HCT116 (cell line): ENCODE measurements around the gene SEMA7A. TPM values are rescaled to one million over a fixed set of nuclear protein-coding genes. Genes with fewer than 3 reads are reported as not detected.

Source experiments
- ATAC-seq: fragments of 200-7000 bp; cut with Tn5 transposase; 2 replicates; pipeline ENCODE4 v1.9.1; 2020; ENCODE audit warnings: mild to moderate bottlenecking, moderate library complexity
- BruUV-seq: library from RNA; stranded (reverse); fragments of 400-500 nt; replicated peaks from 2 replicates; lab custom pipeline; 2021; lab: Mats Ljungman, UMichigan
- CTCF ChIA-PET: fragments of 300-600 bp; sonication (Branson Sonifier 250); formaldehyde crosslinking; loops from one replicate; lab custom pipeline; 2021; ENCODE audit warnings: antibody characterized with exemption; lab: Charles Lee
- POLR2A ChIA-PET: fragments of 300-600, 350-600 bp; sonication (Branson Sonifier 250); formaldehyde crosslinking; loops from one replicate; lab custom pipeline; 2021; ENCODE audit warnings: antibody characterized with exemption; lab: Charles Lee
- RAD21 ChIA-PET, 2 experiments: fragments of 300-600 bp; sonication (Branson Sonifier 250); formaldehyde crosslinking; loops; one replicate each; lab custom pipeline; 2023; ENCODE audit warnings: low total read pairs in 2 of 2; ENCODE audit not compliant: uncharacterized antibody in 2 of 2, unreplicated experiment in 2 of 2, low non-redundant PET in 1 of 2; lab: Charles Lee
- DNase-seq: peaks from one replicate; pipeline ENCODE4 v3.0.0-alpha.2; 2010; ENCODE audit warnings: low read depth, low spot score
- H2AFZ ChIP-seq: fragments of 200-600 bp; shearing (Covaris generic), sonication (generic); 2 replicates; pipeline ENCODE4 v1.6.1; 2017; ENCODE audit warnings: low read depth, mixed run types, mixed read lengths, antibody characterized with exemption, low read length; ENCODE audit not compliant: poor library complexity, severe bottlenecking
- H3K27ac ChIP-seq: 2 replicates; pipeline ENCODE4 v1.5.1; 2012; ENCODE audit warnings: low read depth, low read length
- H3K27me3 ChIP-seq: fragments of 200-600 bp; sonication (generic); 2 replicates; pipeline ENCODE4 v1.6.1; 2016; ENCODE audit warnings: mixed run types, low read length, mixed read lengths; ENCODE audit not compliant: insufficient read depth
- H3K36me3 ChIP-seq, 2 experiments: fragments of 200-500 bp in 1 of 2; fragments of 200-600 bp in 1 of 2; sonication (Bioruptor generic) in 1 of 2; sonication (generic) in 1 of 2; 2 replicates each; pipeline versions ENCODE4 v1.5.1 to v1.6.1; 2014 to 2016; ENCODE audit warnings: low read length in 2 of 2, inconsistent platforms in 1 of 2, mixed read lengths in 1 of 2, mixed run types in 1 of 2; ENCODE audit not compliant: insufficient read depth in 2 of 2, control insufficient read depth in 1 of 2
- H3K4me1 ChIP-seq, 2 experiments: fragments of 200-600 bp in 1 of 2; sonication (generic) in 1 of 2; 2 replicates each; pipeline versions ENCODE4 v1.5.1 to v1.6.1; 2012 to 2017; ENCODE audit warnings: low read length in 2 of 2, inconsistent platforms in 1 of 2, mild to moderate bottlenecking in 1 of 2, mixed read lengths in 1 of 2, mixed run types in 1 of 2, moderate library complexity in 1 of 2; ENCODE audit not compliant: insufficient read depth in 2 of 2, control insufficient read depth in 1 of 2
- H3K4me2 ChIP-seq: fragments of 200-600 bp; sonication (generic); 2 replicates; pipeline ENCODE4 v1.6.1; 2017; ENCODE audit warnings: mixed run types, low read length, mixed read lengths
- H3K4me3 ChIP-seq, 2 experiments: fragments of 200-600 bp in 1 of 2; sonication (generic) in 1 of 2; replicated peaks in 1 of 2; 2 replicates each; pipeline ENCODE4 v1.5.1; 2011 to 2016; ENCODE audit warnings: low read length in 2 of 2, control low read depth in 1 of 2, low read depth in 1 of 2, mild to moderate bottlenecking in 1 of 2, mixed read lengths in 1 of 2, mixed run types in 1 of 2
- H3K79me2 ChIP-seq: fragments of 200-600 bp; sonication (generic); 2 replicates; pipeline ENCODE4 v1.6.1; 2017; ENCODE audit warnings: mild to moderate bottlenecking, mixed run types, low read length, moderate library complexity, mixed read lengths; ENCODE audit not compliant: insufficient read depth
- H3K9ac ChIP-seq: fragments of 200-600 bp; sonication (generic); 2 replicates; pipeline ENCODE4 v1.6.1; 2016; ENCODE audit warnings: low read length, mixed read lengths
- H3K9me2 ChIP-seq: fragments of 200-600 bp; sonication (generic), shearing (Covaris generic); 2 replicates; pipeline ENCODE4 v1.6.1; 2017; ENCODE audit warnings: mixed run types, mild to moderate bottlenecking, moderate library complexity; ENCODE audit not compliant: insufficient read depth
- H3K9me3 ChIP-seq, 2 experiments: fragments of 200-500 bp in 1 of 2; fragments of 200-600 bp in 1 of 2; sonication (Bioruptor generic) in 1 of 2; sonication (generic) in 1 of 2; 2 replicates each; pipeline ENCODE4 v1.6.1; 2014 to 2017; ENCODE audit warnings: low read length in 2 of 2, mixed read lengths in 2 of 2, inconsistent platforms in 1 of 2, low read depth in 1 of 2, mild to moderate bottlenecking in 1 of 2, mixed run types in 1 of 2, moderate library complexity in 1 of 2; ENCODE audit not compliant: control insufficient read depth in 1 of 2, insufficient read depth in 1 of 2
- H4K20me1 ChIP-seq: fragments of 200-600 bp; sonication (generic), shearing (Covaris generic); 2 replicates; pipeline ENCODE4 v1.6.1; 2017; ENCODE audit warnings: mixed run types, mild to moderate bottlenecking, moderate library complexity; ENCODE audit not compliant: insufficient read depth
- CEBPB ChIP-seq: IDR thresholded peaks from 2 replicates; pipeline ENCODE4 v1.6.1; 2012; ENCODE audit warnings: low read depth
- ELF1 ChIP-seq: IDR thresholded peaks from 2 replicates; pipeline ENCODE4 v1.6.1; 2012; ENCODE audit warnings: low read depth, borderline replicate concordance
- EZH2 ChIP-seq: fragments of 200-600 bp; sonication (generic); IDR thresholded peaks from 2 replicates; pipeline ENCODE4 v1.6.1; 2017; ENCODE audit warnings: antibody characterized with exemption, mixed run types
- RAD21 ChIP-seq: IDR thresholded peaks from 2 replicates; pipeline ENCODE4 v1.6.1; 2012; ENCODE audit warnings: low read depth, mild to moderate bottlenecking
- SIN3A ChIP-seq: IDR thresholded peaks from 2 replicates; pipeline ENCODE4 v1.6.1; 2012; ENCODE audit warnings: low read depth
- SP1 ChIP-seq: IDR thresholded peaks from 2 replicates; pipeline ENCODE4 v1.6.1; 2012; ENCODE audit warnings: low read depth
- SRF ChIP-seq: IDR thresholded peaks from 2 replicates; pipeline ENCODE4 v1.6.1; 2012; ENCODE audit warnings: low read depth
- intact Hi-C: fragments of 100-400 bp; cut with micrococcal nuclease; formaldehyde crosslinking; loops from 2 replicates; pipeline ENCODE4 v1.10.0; 2022
- total RNA-seq: library from RNA; stranded (reverse); gene quantifications from one replicate; pipeline ENCODE4 v1.2.1, GENCODE V29; 2021; ENCODE audit not compliant: unreplicated experiment

The SEMA7A gene
- total RNA-seq, 1 experiment from 2014 or later: 13.8 TPM

DNA sequence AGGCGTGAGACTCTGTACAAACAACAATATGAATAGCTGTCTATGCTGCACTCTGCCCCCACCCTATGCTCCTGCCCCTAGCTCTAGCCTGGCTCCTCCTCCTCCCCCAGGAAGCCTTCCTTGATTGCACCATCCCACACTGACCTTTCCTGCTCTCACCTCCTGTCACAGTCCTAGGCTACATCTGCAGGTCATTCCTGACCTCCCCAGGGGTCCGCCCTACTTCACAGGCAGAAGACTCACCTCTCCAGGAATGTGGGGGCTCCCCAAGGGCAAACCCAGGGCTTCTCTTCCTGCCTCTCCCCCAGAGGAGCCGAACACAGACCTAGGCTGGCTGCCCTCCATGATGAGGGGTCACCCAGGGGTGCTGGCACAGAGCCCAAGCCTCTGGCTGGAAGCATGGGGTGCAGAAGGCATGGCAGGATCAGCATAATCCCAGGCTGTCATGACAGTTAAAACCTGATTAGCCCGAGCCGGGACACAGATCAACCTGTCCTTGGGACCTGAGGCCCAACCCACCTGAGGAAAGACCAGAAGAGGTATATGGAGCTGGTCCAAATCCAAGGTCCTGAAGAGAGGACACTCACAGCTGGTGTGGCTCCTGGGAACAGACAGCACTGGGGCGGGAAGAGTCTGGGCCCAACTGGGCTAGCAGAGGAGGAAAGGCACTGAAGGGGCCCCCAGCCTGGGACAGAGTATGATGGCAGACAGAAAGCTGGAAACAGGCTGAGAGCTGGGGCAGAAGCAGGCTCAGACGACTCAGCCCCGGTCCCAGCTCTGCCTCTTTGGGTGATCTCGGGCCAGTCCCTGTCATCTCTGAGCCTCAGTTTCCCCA is 5.9 kb downstream of the SEMA7A start:
- no peak for ATAC-seq
- Histone ChIP-seq H3K4me3 (no peak overlapping the region), H3K4me2 (peak overlapping the region; percentile 8; the same call in 1 of the 2 replicates), H3K27ac (peak overlapping the region; percentile 24; the same call in 1 of the 2 replicates)
- ChIA-PET POLR2A (interaction anchor here (2.1 kb wide), 1 partner anchor 22 kb away, joined by 5 read pairs; no protein-coding TSS in a partner anchor), CTCF (no interaction called here)
- TF ChIP-seq SIN3A (no peak), EZH2 (no peak)
- TF ChIP-seq, all 23 proteins: peak for 0
- no peak for DNase-seq
- Histone ChIP-seq H3K79me2 (peaks cover 100% of the 10 kb centered on the region), H3K9me2 (no peaks in the 10 kb centered on the region), H3K4me1 (peaks cover 38 to 99% of the 10 kb centered on the region in 2 experiments), H3K36me3 (peaks cover 0 to 5% of the 10 kb centered on the region in 2 experiments; a peak in 1 of 4 replicates), H3K27me3 (no peaks in the 10 kb centered on the region), H4K20me1 (no peaks in the 10 kb centered on the region), H2AFZ (no peak overlapping the region), H3K9me3 (no peaks in the 10 kb centered on the region), H3K9ac (no peak overlapping the region)
- RAD21 ChIA-PET: no interaction called here
- no TSS peak for BruUV-seq
- intact Hi-C loops: no loop called here

DNA sequence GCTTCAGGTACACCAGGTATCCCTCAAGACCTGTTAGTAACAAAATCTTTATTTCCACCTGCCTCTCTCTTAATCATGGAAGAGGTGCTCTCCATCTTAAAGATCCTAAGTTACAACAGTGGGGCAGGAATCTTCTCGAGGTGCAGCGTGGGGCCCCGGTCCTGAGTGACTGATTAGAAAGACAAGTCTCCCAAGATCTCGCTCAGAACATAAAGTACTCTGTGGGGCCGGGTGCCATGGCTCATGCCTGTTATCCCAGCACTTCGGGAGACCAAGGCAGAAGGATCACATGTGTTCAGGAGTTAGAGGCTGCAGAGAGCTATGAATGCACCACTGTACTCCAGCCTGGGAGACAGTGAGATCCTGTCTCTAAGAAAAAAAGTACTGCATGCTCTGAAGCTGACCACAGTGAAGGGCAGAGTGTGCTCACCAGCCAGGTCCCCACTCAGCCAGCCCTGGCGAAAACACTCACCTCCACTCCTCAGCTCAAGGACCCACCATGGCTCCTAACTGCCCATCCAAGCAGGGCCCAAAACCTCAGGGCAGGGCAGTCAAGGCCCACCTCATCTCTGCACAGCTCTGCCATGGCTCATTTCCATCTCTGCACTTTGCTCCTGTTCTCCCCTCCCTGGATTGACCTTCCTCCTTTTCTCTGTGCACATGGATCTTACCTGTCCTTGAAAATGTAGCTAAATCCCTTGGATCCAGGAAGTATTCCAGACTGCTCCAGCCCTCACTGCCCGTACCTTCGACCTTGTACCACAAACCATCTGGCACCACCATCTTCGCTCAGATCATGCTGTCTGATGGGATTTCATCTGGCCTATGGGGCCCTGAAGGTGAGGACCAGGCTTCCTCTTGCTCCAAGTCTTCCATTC is 7.1 kb downstream of the SEMA7A start:
- TF ChIP-seq CEBPB (no peak), SRF (no peak), ELF1 (no peak), SP1 (no peak), RAD21 (no peak)
- H3K4me2 ChIP-seq: no peak overlapping the region
- H2AFZ ChIP-seq: no peak overlapping the region
- H3K36me3 ChIP-seq: peaks cover 0 to 5% of the 10 kb centered on the region in 2 experiments; a peak in 1 of 4 replicates
- no peaks in the 10 kb centered on the region for H3K9me3 ChIP-seq
- no peaks in the 10 kb centered on the region for H3K9me2 ChIP-seq
- no peak overlapping the region for H3K9ac ChIP-seq
- peaks cover 100% of the 10 kb centered on the region for H3K79me2 ChIP-seq
- ChIA-PET RAD21 (no interaction called here), POLR2A (interaction anchor here (2.1 kb wide), 1 partner anchor 21 kb away, joined by 5 read pairs; no protein-coding TSS in a partner anchor), CTCF (no interaction called here)
- no peak overlapping the region for H3K4me3 ChIP-seq
- peaks cover 47 to 100% of the 10 kb centered on the region in 2 experiments for H3K4me1 ChIP-seq
- intact Hi-C loops: no loop called here
- DNase-seq (no peak), ATAC-seq (no peak)
- no TSS peak for BruUV-seq
- H3K27ac ChIP-seq: no peak overlapping the region
- no peaks in the 10 kb centered on the region for H3K27me3 ChIP-seq
- no peaks in the 10 kb centered on the region for H4K20me1 ChIP-seq
